MM.1S (cell line): Measurements from ENCODE around the gene ERC2.

Experiments used
- DNase-seq: peaks from one replicate; pipeline ENCODE4 v3.0.0-alpha.2; 2015
- H2AFZ ChIP-seq: fragments of 300-600 bp; sonication (generic); 2 replicates; pipeline ENCODE4 v1.6.0; 2016; ENCODE audit warnings: antibody characterized with exemption, low read length
- H3F3A ChIP-seq: fragments of 300-600 bp; sonication (generic); 2 replicates; pipeline ENCODE4 v1.6.1; 2016; ENCODE audit warnings: mild to moderate bottlenecking, antibody characterized with exemption, low read length, moderate library complexity, mixed read lengths; ENCODE audit not compliant: insufficient read depth
- H3K27ac ChIP-seq: fragments of 300-600 bp; sonication (generic); 2 replicates; pipeline ENCODE4 v1.5.1; 2016; ENCODE audit warnings: mild to moderate bottlenecking, low read length
- H3K27me3 ChIP-seq: fragments of 300-600 bp; sonication (generic); replicated peaks from 2 replicates; pipeline ENCODE4 v1.6.0; 2016; ENCODE audit warnings: low read length; ENCODE audit not compliant: insufficient read depth
- H3K36me3 ChIP-seq: fragments of 300-600 bp; sonication (generic); replicated peaks from 2 replicates; pipeline ENCODE4 v1.6.1; 2016; ENCODE audit warnings: mild to moderate bottlenecking, low read length, mixed read lengths; ENCODE audit not compliant: insufficient read depth
- H3K4me1 ChIP-seq: fragments of 300-600 bp; sonication (generic); 2 replicates; pipeline ENCODE4 v1.6.1; 2016; ENCODE audit warnings: low read length, mixed read lengths
- H3K4me2 ChIP-seq: fragments of 300-600 bp; sonication (generic); 2 replicates; pipeline ENCODE4 v1.6.0; 2016; ENCODE audit warnings: low read depth, low read length
- H3K4me3 ChIP-seq: fragments of 300-600 bp; sonication (generic); 2 replicates; pipeline ENCODE4 v1.5.1; 2016; ENCODE audit warnings: low read length, mixed read lengths
- H3K79me2 ChIP-seq: fragments of 300-600 bp; sonication (generic); 2 replicates; pipeline ENCODE4 v1.6.1; 2016; ENCODE audit warnings: mixed run types, low read length, mixed read lengths
- H3K9ac ChIP-seq: fragments of 300-600 bp; sonication (generic); 2 replicates; pipeline ENCODE4 v1.6.1; 2016; ENCODE audit warnings: low read length, mixed read lengths
- H3K9me2 ChIP-seq: fragments of 300-600 bp; sonication (generic); replicated peaks from 2 replicates; pipeline ENCODE4 v1.6.1; 2016; ENCODE audit warnings: mild to moderate bottlenecking, low read length, mixed read lengths; ENCODE audit not compliant: insufficient read depth
- H3K9me3 ChIP-seq: fragments of 300-600 bp; sonication (generic); replicated peaks from 2 replicates; pipeline ENCODE4 v1.6.1; 2016; ENCODE audit warnings: mild to moderate bottlenecking, low read length, mixed read lengths; ENCODE audit not compliant: insufficient read depth
- H4K20me1 ChIP-seq: fragments of 300-600 bp; sonication (generic); 2 replicates; pipeline ENCODE4 v1.6.1; 2016; ENCODE audit warnings: mild to moderate bottlenecking, low read length, moderate library complexity, mixed read lengths; ENCODE audit not compliant: insufficient read depth
- EZH2 ChIP-seq: fragments of 300-600 bp; sonication (generic); optimal IDR thresholded peaks from 2 replicates; pipeline ENCODE3; 2017; ENCODE audit warnings: low read depth, mild to moderate bottlenecking, antibody characterized with exemption, low read length, mixed read lengths
- EZH2phosphoT487 ChIP-seq: fragments of 300-600 bp; sonication (generic); IDR thresholded peaks from 2 replicates; pipeline ENCODE4 v1.6.1; 2018; ENCODE audit warnings: antibody characterized with exemption, low read length
- TF ChIP-seq, protein P1 (sequence below): fragments of 300-600 bp; sonication (generic); IDR thresholded peaks from 2 replicates; pipeline ENCODE4 v1.5.1; 2016; ENCODE audit warnings: antibody characterized with exemption, low read length, mixed read lengths

Gene ERC2

DNA sequence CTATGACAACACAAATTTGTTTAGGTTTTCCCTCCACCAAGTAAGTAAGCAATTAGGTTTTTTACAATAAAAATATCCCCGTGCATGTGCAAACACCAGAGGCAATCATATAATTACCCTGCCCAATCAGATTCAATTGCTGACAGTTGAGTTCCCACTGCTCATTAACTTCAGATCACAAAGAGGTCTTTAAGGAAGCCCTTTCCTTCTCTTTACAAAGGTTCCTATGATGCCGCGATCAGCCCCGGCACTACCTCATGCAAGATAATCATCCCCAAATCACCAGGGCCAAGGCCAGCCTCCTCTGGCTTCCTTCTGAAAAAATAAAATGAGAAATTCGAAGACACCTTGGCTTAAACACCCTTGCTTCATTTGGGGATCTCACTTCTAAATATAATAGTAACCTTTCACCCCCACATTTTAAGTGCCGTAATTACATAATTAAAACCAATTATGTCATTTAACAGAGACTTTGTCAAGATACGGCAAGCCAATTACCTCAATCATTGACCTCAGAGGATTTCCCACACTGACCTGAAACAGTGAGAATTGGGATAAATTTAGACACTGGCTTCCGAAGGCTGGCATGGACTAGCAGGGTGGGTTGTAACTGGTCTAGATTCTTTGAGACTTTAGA is 859.8 kb downstream of the ERC2 start:
- DNase-seq = no peak
- Histone ChIP-seq H3K36me3 (no peaks in the 10 kb centered on the region), H3K4me3 (no peak overlapping the region), H3K9me2 (no peaks in the 10 kb centered on the region), H3F3A (no peaks in the 10 kb centered on the region), H3K4me1 (no peaks in the 10 kb centered on the region), H4K20me1 (no peaks in the 10 kb centered on the region), H3K9ac (no peak overlapping the region), H3K79me2 (no peaks in the 10 kb centered on the region), H3K27me3 (no peaks in the 10 kb centered on the region), H3K4me2 (no peak overlapping the region), H3K27ac (no peak overlapping the region), H2AFZ (no peak overlapping the region), H3K9me3 (no peaks in the 10 kb centered on the region)
- TF ChIP-seq EZH2 (no peak), EZH2phosphoT487 (no peak)
- TF ChIP-seq, protein P1, sequence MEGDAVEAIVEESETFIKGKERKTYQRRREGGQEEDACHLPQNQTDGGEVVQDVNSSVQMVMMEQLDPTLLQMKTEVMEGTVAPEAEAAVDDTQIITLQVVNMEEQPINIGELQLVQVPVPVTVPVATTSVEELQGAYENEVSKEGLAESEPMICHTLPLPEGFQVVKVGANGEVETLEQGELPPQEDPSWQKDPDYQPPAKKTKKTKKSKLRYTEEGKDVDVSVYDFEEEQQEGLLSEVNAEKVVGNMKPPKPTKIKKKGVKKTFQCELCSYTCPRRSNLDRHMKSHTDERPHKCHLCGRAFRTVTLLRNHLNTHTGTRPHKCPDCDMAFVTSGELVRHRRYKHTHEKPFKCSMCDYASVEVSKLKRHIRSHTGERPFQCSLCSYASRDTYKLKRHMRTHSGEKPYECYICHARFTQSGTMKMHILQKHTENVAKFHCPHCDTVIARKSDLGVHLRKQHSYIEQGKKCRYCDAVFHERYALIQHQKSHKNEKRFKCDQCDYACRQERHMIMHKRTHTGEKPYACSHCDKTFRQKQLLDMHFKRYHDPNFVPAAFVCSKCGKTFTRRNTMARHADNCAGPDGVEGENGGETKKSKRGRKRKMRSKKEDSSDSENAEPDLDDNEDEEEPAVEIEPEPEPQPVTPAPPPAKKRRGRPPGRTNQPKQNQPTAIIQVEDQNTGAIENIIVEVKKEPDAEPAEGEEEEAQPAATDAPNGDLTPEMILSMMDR = no peak

DNA sequence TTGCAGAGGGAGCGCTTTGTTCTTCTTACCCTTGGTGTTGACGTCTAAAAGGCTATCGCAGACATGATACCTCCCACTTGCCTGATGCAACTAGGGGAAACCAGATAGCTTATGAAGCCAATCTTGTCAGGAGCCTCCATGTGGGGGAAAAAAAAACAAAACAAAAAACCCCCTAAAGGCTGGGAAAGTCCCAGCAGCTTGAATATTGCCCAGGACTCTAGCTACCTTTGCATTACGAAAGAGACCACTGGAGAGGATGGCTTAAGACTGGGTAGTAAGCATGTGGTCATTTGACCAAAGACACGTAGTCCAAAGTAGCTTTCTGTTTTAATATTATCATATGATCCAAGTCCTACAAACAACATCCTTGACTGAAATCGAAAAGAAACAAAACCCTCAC is 860.4 kb downstream of the ERC2 start:
- Histone ChIP-seq H3K9ac (no peak overlapping the region), H3K9me2 (no peaks in the 10 kb centered on the region), H3K4me1 (no peaks in the 10 kb centered on the region), H3K4me3 (no peak overlapping the region), H4K20me1 (no peaks in the 10 kb centered on the region), H3K27me3 (no peaks in the 10 kb centered on the region), H3K79me2 (no peaks in the 10 kb centered on the region), H3K9me3 (no peaks in the 10 kb centered on the region), H3F3A (no peaks in the 10 kb centered on the region), H3K4me2 (no peak overlapping the region), H3K36me3 (no peaks in the 10 kb centered on the region), H2AFZ (no peak overlapping the region), H3K27ac (no peak overlapping the region)
- no peak for DNase-seq
- TF ChIP-seq EZH2phosphoT487 (no peak), EZH2 (no peak)
- TF ChIP-seq, protein P1 = no peak

DNA sequence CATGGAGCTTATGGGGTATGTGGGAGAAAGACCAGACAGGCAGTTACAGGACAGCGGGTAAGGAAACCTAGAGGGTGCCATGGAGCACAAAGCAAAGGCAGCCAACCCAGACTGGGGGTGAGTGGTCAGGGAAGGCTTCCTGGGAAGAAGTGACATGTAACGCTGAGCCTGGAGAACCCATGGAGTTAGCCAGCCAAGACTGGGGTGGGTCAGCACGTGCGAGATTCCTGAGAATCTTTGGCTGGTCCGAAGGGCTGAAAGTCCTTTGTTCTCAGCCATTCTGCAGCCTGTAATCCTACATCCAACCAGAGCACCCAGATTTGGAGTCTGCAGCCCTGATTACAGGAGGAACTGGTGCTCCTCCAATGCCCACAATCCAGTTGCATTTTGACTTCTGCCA is 861.1 kb downstream of the ERC2 start:
- H3K27ac ChIP-seq = no peak overlapping the region
- no peak for DNase-seq
- no peak overlapping the region for H3K9ac ChIP-seq
- H3K9me3 ChIP-seq = no peaks in the 10 kb centered on the region
- H3F3A ChIP-seq = no peaks in the 10 kb centered on the region
- H3K36me3 ChIP-seq = no peaks in the 10 kb centered on the region
- H4K20me1 ChIP-seq = no peaks in the 10 kb centered on the region
- no peaks in the 10 kb centered on the region for H3K27me3 ChIP-seq
- H2AFZ ChIP-seq = no peak overlapping the region
- TF ChIP-seq EZH2phosphoT487 (no peak), EZH2 (no peak)
- TF ChIP-seq, protein P1 = no peak
- H3K4me3 ChIP-seq = no peak overlapping the region
- H3K4me1 ChIP-seq = no peaks in the 10 kb centered on the region
- no peak overlapping the region for H3K4me2 ChIP-seq
- H3K79me2 ChIP-seq = no peaks in the 10 kb centered on the region
- H3K9me2 ChIP-seq = no peaks in the 10 kb centered on the region
